WTC11 (cell line): ENCODE measurements around the gene SH3BP4. TPM values are rescaled to one million over a fixed set of nuclear protein-coding genes. Genes with fewer than 3 reads are reported as not detected.

Experiments
- ATAC-seq: fragments of 200-7000 bp; cut with Tn5 transposase; 2 replicates; pipeline ENCODE4 v1.10.0; 2021; ENCODE audit warnings: mild to moderate bottlenecking, moderate library complexity
- CTCF ChIA-PET: fragments of 300-600 bp; sonication (Branson Sonifier 250); formaldehyde crosslinking; loops from one replicate; lab custom pipeline; 2021; ENCODE audit warnings: antibody characterized with exemption; lab: Charles Lee
- POLR2A ChIA-PET: fragments of 350-600 bp; sonication (Branson Sonifier 250); formaldehyde crosslinking; loops from one replicate; lab custom pipeline; 2021; ENCODE audit warnings: antibody characterized with exemption; lab: Charles Lee
- DNase-seq: peaks from one replicate; pipeline ENCODE4 v3.0.0; 2021; ENCODE audit warnings: low spot score
- H3K27ac Mint-ChIP-seq: 2 replicates; pipeline ENCODE4 v1.8.0; 2021; ENCODE audit warnings: mixed read lengths
- H3K27me3 Mint-ChIP-seq: 2 replicates; pipeline ENCODE4 v1.8.0; 2021; ENCODE audit warnings: low read depth, mild to moderate bottlenecking, moderate library complexity, mixed read lengths
- H3K36me3 Mint-ChIP-seq: 2 replicates; pipeline ENCODE4 v1.8.0; 2021; ENCODE audit warnings: mixed read lengths
- H3K4me1 Mint-ChIP-seq: 2 replicates; pipeline ENCODE4 v1.8.0; 2022; ENCODE audit warnings: mixed read lengths
- H3K4me3 Mint-ChIP-seq: 2 replicates; pipeline ENCODE4 v1.8.0; 2021; ENCODE audit warnings: mild to moderate bottlenecking, moderate library complexity, mixed read lengths
- H3K9me3 Mint-ChIP-seq: 2 replicates; pipeline ENCODE4 v1.8.0; 2021; ENCODE audit warnings: mixed read lengths
- JAZF1 ChIP-seq: fragments of 250-450 bp; sonication (Bioruptor Pico); IDR thresholded peaks from 2 replicates; pipeline ENCODE4 v1.9.0; 2021; ENCODE audit warnings: moderate library complexity, mild to moderate bottlenecking, inconsistent platforms
- MXD4 ChIP-seq: fragments of 250-450 bp; sonication (Bioruptor Pico); IDR thresholded peaks from 2 replicates; pipeline ENCODE4 v1.8.0; 2021; ENCODE audit warnings: mild to moderate bottlenecking, moderate library complexity, borderline replicate concordance
- MYBL2 ChIP-seq: sonication (generic); formaldehyde crosslinking; IDR thresholded peaks from 2 replicates; pipeline ENCODE4 v1.8.1; 2023; ENCODE audit warnings: mild to moderate bottlenecking, moderate library complexity, missing genetic modification reagents
- NR2C2 ChIP-seq: sonication (generic); formaldehyde crosslinking; IDR thresholded peaks from 2 replicates; pipeline ENCODE4 v1.8.0; 2022; ENCODE audit warnings: mild to moderate bottlenecking, missing genetic modification reagents
- SMAD4 ChIP-seq: sonication (generic); formaldehyde crosslinking; IDR thresholded peaks from 2 replicates; pipeline ENCODE4 v1.8.0; 2022; ENCODE audit warnings: mild to moderate bottlenecking, missing genetic modification reagents
- SOX15 ChIP-seq: fragments of 250-450 bp; sonication (Bioruptor Pico); IDR thresholded peaks from 2 replicates; pipeline ENCODE4 v1.9.0; 2021; ENCODE audit warnings: mild to moderate bottlenecking
- SP1 ChIP-seq: sonication (generic); formaldehyde crosslinking; conservative IDR thresholded peaks from 2 replicates; pipeline ENCODE4 v1.8.1; 2022; ENCODE audit warnings: missing genetic modification reagents
- TEAD1 ChIP-seq: sonication (generic); formaldehyde crosslinking; IDR thresholded peaks from 2 replicates; pipeline ENCODE4 v1.8.0; 2022; ENCODE audit warnings: mild to moderate bottlenecking, missing genetic modification reagents
- ZNF121 ChIP-seq: sonication (generic); formaldehyde crosslinking; IDR thresholded peaks from 2 replicates; pipeline ENCODE4 v1.8.0; 2023; ENCODE audit warnings: missing genetic modification reagents
- ZNF219 ChIP-seq: sonication (generic); formaldehyde crosslinking; IDR thresholded peaks from 2 replicates; pipeline ENCODE4 v1.8.0; 2023; ENCODE audit warnings: missing genetic modification reagents, mild to moderate bottlenecking, borderline replicate concordance
- total RNA-seq: library from RNA; stranded (reverse); gene quantifications from 3 replicates; pipeline ENCODE4 v1.2.3, GENCODE V29; 2021
- TF ChIP-seq, protein P1 (sequence below): sonication (generic); formaldehyde crosslinking; IDR thresholded peaks from 2 replicates; pipeline ENCODE4 v1.8.1; 2023; ENCODE audit warnings: mild to moderate bottlenecking, missing genetic modification reagents
- TF ChIP-seq, protein P2 (sequence below): fragments of 250-450 bp; sonication (Bioruptor Pico); IDR thresholded peaks from 2 replicates; pipeline ENCODE4 v1.8.0; 2021; ENCODE audit warnings: mild to moderate bottlenecking

SH3BP4 gene
- total RNA-seq, 1 experiment from 2014 or later: 44.4 TPM

DNA sequence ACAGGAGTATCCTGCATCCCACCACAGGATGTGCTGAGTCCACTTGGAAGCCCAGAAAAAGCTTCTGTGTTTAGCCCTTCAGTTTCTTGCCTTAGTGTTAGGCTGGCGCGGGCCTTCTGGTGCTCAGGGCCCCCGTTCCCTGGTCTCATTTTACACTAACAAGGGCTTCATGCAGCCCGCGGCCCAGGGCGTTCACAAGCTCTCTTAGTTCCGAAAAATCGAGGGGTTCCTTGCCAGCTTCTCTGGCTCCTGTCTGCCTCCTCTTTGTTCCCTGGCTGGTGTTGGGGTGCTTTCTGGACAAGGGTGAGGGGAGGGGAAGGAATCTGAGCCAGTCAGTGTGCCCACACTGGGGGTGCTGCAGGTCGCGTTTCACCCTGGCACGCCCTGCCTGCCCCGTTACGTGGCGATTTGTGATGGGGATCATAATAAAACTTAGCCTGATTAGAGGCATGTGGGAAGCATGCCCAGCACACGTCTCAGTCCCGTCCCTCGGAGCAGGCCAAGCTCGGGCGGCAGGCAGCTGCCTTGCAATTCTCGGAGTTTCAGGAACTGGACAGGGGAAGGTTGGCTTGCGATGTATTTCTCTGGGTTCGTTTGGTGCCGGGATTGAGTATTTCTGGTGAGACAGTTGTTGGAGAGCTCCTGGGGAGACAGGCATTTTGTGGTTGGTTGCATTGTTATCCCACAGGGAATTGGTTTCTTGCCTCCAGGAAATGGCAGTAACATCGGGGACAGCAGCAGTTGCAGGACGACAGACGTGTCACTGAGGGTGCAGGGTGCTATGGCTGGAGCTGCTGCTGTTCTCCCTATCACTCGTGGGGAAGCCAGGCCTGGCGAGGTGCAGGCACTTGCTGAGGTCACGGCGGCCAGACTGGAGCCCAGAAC is 22.9 kb downstream of the SH3BP4 start:
- TF ChIP-seq SP1 (CRISPR knock-in tag) (no peak), SOX15 (CRISPR knock-in tag) (no peak), JAZF1 (CRISPR knock-in tag) (no peak), SMAD4 (CRISPR knock-in tag) (no peak), MYBL2 (CRISPR knock-in tag) (no peak), NR2C2 (CRISPR knock-in tag) (no peak), TEAD1 (CRISPR knock-in tag) (no peak)
- TF ChIP-seq, protein P1, sequence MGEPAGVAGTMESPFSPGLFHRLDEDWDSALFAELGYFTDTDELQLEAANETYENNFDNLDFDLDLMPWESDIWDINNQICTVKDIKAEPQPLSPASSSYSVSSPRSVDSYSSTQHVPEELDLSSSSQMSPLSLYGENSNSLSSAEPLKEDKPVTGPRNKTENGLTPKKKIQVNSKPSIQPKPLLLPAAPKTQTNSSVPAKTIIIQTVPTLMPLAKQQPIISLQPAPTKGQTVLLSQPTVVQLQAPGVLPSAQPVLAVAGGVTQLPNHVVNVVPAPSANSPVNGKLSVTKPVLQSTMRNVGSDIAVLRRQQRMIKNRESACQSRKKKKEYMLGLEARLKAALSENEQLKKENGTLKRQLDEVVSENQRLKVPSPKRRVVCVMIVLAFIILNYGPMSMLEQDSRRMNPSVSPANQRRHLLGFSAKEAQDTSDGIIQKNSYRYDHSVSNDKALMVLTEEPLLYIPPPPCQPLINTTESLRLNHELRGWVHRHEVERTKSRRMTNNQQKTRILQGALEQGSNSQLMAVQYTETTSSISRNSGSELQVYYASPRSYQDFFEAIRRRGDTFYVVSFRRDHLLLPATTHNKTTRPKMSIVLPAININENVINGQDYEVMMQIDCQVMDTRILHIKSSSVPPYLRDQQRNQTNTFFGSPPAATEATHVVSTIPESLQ (CRISPR knock-in tag): no peak
- TF ChIP-seq, protein P2, sequence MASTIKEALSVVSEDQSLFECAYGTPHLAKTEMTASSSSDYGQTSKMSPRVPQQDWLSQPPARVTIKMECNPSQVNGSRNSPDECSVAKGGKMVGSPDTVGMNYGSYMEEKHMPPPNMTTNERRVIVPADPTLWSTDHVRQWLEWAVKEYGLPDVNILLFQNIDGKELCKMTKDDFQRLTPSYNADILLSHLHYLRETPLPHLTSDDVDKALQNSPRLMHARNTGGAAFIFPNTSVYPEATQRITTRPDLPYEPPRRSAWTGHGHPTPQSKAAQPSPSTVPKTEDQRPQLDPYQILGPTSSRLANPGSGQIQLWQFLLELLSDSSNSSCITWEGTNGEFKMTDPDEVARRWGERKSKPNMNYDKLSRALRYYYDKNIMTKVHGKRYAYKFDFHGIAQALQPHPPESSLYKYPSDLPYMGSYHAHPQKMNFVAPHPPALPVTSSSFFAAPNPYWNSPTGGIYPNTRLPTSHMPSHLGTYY (CRISPR knock-in tag): no peak
- peak; percentile 29 for ATAC-seq
- no peak overlapping the region for H3K4me3 Mint-ChIP-seq

DNA sequence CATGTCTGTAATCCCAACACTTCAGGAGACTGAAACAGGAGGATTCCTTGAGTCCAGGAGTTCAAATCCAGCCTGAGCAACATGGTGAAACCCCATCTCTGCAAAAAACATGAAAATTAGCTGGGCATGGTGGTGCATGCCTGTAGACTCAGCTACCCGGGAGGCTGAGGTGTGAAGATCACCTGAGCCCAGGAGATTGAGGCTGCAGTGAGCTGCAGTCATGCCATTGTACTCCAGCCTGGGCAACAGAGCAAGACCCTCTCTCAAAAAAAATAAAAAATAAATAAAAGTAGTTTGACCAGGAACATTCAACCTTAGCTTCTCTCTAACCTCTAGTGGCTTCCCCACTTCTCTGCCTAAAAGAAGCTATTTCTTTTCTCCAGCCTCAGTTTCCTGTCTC is 23.8 kb downstream of the SH3BP4 start:
- CTCF ChIA-PET: interaction anchor here (2.1 kb wide), 1 partner anchor 30 kb away, joined by 8 read pairs; no protein-coding TSS in a partner anchor
- no peak for ATAC-seq
- Mint-ChIP-seq H3K4me1 (peaks cover 55% of the 10 kb centered on the region), H3K36me3 (peaks cover 20% of the 10 kb centered on the region), H3K27me3 (no peaks in the 10 kb centered on the region), H3K9me3 (peaks cover 10% of the 10 kb centered on the region), H3K27ac (no peak overlapping the region), H3K4me3 (no peak overlapping the region)
- POLR2A ChIA-PET: no interaction called here
- TF ChIP-seq, protein P2 (CRISPR knock-in tag): no peak
- peak; percentile 73; the same call in 1 of the 2 replicates for TF ChIP-seq ZNF121 (CRISPR knock-in tag)
- DNase-seq: no peak

More for the DNA sequence above, 22.9 kb downstream of the SH3BP4 start:
- Mint-ChIP-seq H3K4me1 (peaks cover 53% of the 10 kb centered on the region), H3K36me3 (peaks cover 16% of the 10 kb centered on the region), H3K9me3 (peaks cover 6% of the 10 kb centered on the region), H3K27me3 (no peaks in the 10 kb centered on the region), H3K27ac (peak overlapping the region; percentile 92)
- ChIA-PET CTCF (interaction anchor here (0.7 to 2.1 kb wide), 3 partner anchors 31 to 193 kb away, joined by 3 to 8 read pairs (median 5); no protein-coding TSS in a partner anchor), POLR2A (no interaction called here)
- no peak for DNase-seq

GRCh38 chr2:234976479-234977227 is 24.8 kb downstream of the SH3BP4 start:
- H3K27me3 Mint-ChIP-seq: no peaks in the 10 kb centered on the region
- H3K36me3 Mint-ChIP-seq: peaks cover 18% of the 10 kb centered on the region
- TF ChIP-seq ZNF219 (CRISPR knock-in tag): no peak
- TF ChIP-seq MXD4 (CRISPR knock-in tag): no peak
- CTCF ChIA-PET: no interaction called here
- no peak overlapping the region for H3K4me3 Mint-ChIP-seq
- no peak for ATAC-seq
- H3K27ac Mint-ChIP-seq: peak overlapping the region; percentile 68; the same call in 1 of the 2 replicates
- POLR2A ChIA-PET: interaction anchor here (1.0 kb wide), 1 partner anchor 8 kb away, joined by 5 read pairs; no protein-coding TSS in a partner anchor
- peaks cover 10% of the 10 kb centered on the region for H3K9me3 Mint-ChIP-seq
- H3K4me1 Mint-ChIP-seq: peaks cover 58% of the 10 kb centered on the region
- no peak for DNase-seq
